PC-3 (cell line): Measurements from ENCODE around the gene MAGIX.

Experiments used
- CTCF ChIP-seq: fragments of 300-600 bp; sonication (generic); conservative IDR thresholded peaks from 2 replicates; pipeline ENCODE4 v1.5.1; 2017; ENCODE audit warnings: antibody characterized with exemption, low read depth, mild to moderate bottlenecking, low read length
- EZH2 ChIP-seq: fragments of 300-600 bp; sonication (generic); IDR thresholded peaks from one replicate; pipeline ENCODE4 v1.6.1; 2017; ENCODE audit warnings: antibody characterized with exemption, mild to moderate bottlenecking, low read length; ENCODE audit not compliant: unreplicated experiment
- EZH2phosphoT487 ChIP-seq: fragments of 300-600 bp; sonication (generic); IDR thresholded peaks from 2 replicates; pipeline ENCODE4 v1.6.1; 2018; ENCODE audit warnings: mild to moderate bottlenecking, antibody characterized with exemption, low read length, borderline replicate concordance

DNA sequence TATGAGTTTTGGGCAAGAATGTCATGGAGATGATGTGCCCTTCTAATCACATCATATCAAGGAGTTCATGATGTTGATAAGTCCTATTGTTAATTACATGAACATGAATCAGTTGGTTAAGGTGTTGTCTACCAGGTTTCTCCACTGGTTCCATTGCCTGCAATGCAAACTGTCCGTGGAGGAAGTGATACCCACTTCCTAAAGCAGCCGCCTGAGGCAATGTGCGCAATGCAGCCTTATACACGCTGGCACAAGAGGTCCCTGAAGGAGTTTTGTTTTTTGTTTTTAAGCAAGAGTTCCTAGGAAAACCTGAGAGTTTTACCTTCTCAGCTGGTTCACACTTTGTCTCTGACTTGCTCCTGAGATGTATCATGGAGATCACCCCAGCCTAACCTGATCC is 33.1 kb upstream of the MAGIX start:
- TF ChIP-seq CTCF (no peak), EZH2 (no peak), EZH2phosphoT487 (no peak)
